Loucy (cell line): ENCODE data around the gene CYGB.

Source experiments
- H2AFZ ChIP-seq: fragments of 200-600 bp; sonication (generic); 2 replicates; pipeline ENCODE4 v1.6.0; 2016; ENCODE audit warnings: antibody characterized with exemption, mild to moderate bottlenecking, low read length, moderate library complexity
- H3F3A ChIP-seq: fragments of 200-600 bp; 2 replicates; pipeline ENCODE4 v1.6.0; 2016; ENCODE audit warnings: antibody characterized with exemption, low read depth, mild to moderate bottlenecking
- H3K27me3 ChIP-seq: fragments of 200-600 bp; sonication (generic); 2 replicates; pipeline ENCODE4 v1.6.1; 2014; ENCODE audit warnings: low read length, mild to moderate bottlenecking; ENCODE audit not compliant: insufficient read depth, poor library complexity, severe bottlenecking
- H3K36me3 ChIP-seq: fragments of 200-600 bp; sonication (generic); 2 replicates; pipeline ENCODE4 v1.6.1; 2016; ENCODE audit warnings: low read length; ENCODE audit not compliant: insufficient read depth
- H3K4me1 ChIP-seq: fragments of 200-600 bp; sonication (generic); 2 replicates; pipeline ENCODE4 v1.5.1; 2014; ENCODE audit warnings: low read length, mild to moderate bottlenecking; ENCODE audit not compliant: insufficient read depth, poor library complexity, severe bottlenecking
- H3K4me2 ChIP-seq: fragments of 200-600 bp; sonication (generic); 2 replicates; pipeline ENCODE4 v1.6.0; 2014; ENCODE audit warnings: antibody characterized with exemption, low read length, low read depth, mild to moderate bottlenecking; ENCODE audit not compliant: poor library complexity, severe bottlenecking
- H3K4me3 ChIP-seq: fragments of 200-600 bp; sonication (generic); 2 replicates; pipeline ENCODE4 v1.5.1; 2014; ENCODE audit warnings: low read length, mild to moderate bottlenecking, mixed read lengths; ENCODE audit not compliant: poor library complexity, severe bottlenecking
- H3K79me2 ChIP-seq: fragments of 200-600 bp; sonication (generic); 2 replicates; pipeline ENCODE4 v1.6.1; 2014; ENCODE audit warnings: low read length; ENCODE audit not compliant: insufficient read depth
- H3K9ac ChIP-seq: fragments of 200-600 bp; sonication (generic); 2 replicates; pipeline ENCODE4 v1.6.0; 2014; ENCODE audit warnings: mild to moderate bottlenecking, low read depth, low read length, moderate library complexity; ENCODE audit not compliant: poor library complexity, severe bottlenecking
- H3K9me2 ChIP-seq: fragments of 200-600 bp; sonication (generic); replicated peaks from 2 replicates; pipeline ENCODE4 v1.6.1; 2016; ENCODE audit warnings: low read depth, low read length, mixed read lengths
- H3K9me3 ChIP-seq: fragments of 200-600 bp; sonication (generic); 2 replicates; pipeline ENCODE4 v1.6.1; 2014; ENCODE audit warnings: mild to moderate bottlenecking, antibody characterized with exemption, low read length, low read depth; ENCODE audit not compliant: insufficient read depth
- H4K20me1 ChIP-seq: fragments of 200-600 bp; sonication (generic); 2 replicates; pipeline ENCODE4 v1.6.0; 2014; ENCODE audit warnings: antibody characterized with exemption, low read length, mild to moderate bottlenecking; ENCODE audit not compliant: insufficient read depth, poor library complexity, severe bottlenecking
- EZH2phosphoT487 ChIP-seq: fragments of 200-600 bp; IDR thresholded peaks from 2 replicates; pipeline ENCODE4 v1.6.1; 2018; ENCODE audit warnings: antibody characterized with exemption, mild to moderate bottlenecking, moderate library complexity, borderline replicate concordance
- TF ChIP-seq, protein P1 (sequence below): fragments of 200-600 bp; sonication (generic); conservative IDR thresholded peaks from 2 replicates; pipeline ENCODE4 v1.5.1; 2014; ENCODE audit warnings: mild to moderate bottlenecking, antibody characterized with exemption, low read length

CYGB gene

DNA sequence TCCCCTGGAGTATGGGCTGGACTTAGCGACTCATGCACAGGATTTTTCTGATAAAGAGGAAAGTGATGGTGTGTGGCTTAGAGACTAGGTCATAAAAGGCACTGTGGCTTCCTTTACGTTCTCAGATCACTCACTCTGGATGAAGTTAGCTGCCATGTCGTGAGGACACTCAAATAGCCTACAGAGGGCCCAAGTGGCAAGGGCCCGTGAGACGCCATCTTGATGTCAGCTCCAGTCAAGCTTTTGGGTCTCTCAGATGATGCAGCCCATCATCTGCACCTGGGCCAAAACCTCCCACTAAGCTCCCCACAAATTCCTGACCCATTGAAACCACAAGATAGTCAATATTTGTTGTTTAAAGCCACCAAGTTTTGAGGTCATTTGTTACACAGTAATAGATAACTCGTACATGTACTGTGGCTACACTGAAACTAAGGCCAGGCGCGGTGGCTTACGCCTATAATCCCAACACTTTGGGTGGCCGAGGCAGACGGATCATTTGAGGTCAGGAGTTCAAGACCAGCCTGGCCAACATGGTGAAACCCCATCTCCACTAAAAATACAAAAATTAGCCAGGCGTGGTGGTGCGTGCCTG, 33.5 kb upstream of the CYGB start:
- Histone ChIP-seq H3K36me3 (no peaks in the 10 kb centered on the region; the same call in 1 of the 2 replicates), H3K4me2 (no peak overlapping the region), H2AFZ (no peak overlapping the region), H4K20me1 (peaks cover 17% of the 10 kb centered on the region), H3K79me2 (peaks cover 7% of the 10 kb centered on the region; the same call in 1 of the 2 replicates), H3K9me2 (no peaks in the 10 kb centered on the region), H3K9ac (no peak overlapping the region), H3K9me3 (no peaks in the 10 kb centered on the region), H3F3A (no peaks in the 10 kb centered on the region), H3K27me3 (no peaks in the 10 kb centered on the region), H3K4me1 (peaks cover 5% of the 10 kb centered on the region), H3K4me3 (no peak overlapping the region)
- no peak for TF ChIP-seq EZH2phosphoT487
- TF ChIP-seq, protein P1, sequence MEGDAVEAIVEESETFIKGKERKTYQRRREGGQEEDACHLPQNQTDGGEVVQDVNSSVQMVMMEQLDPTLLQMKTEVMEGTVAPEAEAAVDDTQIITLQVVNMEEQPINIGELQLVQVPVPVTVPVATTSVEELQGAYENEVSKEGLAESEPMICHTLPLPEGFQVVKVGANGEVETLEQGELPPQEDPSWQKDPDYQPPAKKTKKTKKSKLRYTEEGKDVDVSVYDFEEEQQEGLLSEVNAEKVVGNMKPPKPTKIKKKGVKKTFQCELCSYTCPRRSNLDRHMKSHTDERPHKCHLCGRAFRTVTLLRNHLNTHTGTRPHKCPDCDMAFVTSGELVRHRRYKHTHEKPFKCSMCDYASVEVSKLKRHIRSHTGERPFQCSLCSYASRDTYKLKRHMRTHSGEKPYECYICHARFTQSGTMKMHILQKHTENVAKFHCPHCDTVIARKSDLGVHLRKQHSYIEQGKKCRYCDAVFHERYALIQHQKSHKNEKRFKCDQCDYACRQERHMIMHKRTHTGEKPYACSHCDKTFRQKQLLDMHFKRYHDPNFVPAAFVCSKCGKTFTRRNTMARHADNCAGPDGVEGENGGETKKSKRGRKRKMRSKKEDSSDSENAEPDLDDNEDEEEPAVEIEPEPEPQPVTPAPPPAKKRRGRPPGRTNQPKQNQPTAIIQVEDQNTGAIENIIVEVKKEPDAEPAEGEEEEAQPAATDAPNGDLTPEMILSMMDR = no peak

DNA sequence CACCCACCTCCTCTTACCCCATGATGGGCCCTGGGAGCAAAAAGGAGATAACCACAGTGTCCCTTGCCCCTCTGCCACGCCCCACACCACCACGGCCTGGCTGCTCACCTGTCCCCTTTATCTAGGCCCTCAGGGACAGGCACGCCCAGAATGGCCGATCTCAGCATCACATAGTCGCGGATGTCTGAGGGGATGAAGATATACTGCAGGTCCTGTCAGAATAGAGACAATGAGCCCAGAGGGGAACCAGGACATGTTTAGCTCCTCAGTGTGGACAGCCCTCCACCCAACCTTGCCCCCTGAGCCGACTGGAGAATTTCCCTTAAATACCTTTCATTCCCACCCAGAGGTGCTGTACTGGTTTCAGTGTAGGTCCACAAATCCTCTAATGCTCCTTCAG, 32.9 kb upstream of the CYGB start:
- Histone ChIP-seq H2AFZ (no peak overlapping the region), H3K27me3 (no peaks in the 10 kb centered on the region), H3K9me2 (no peaks in the 10 kb centered on the region), H3K4me3 (no peak overlapping the region), H3K9me3 (no peaks in the 10 kb centered on the region), H3K4me1 (peaks cover 8% of the 10 kb centered on the region), H3K9ac (no peak overlapping the region), H3K4me2 (no peak overlapping the region), H3K79me2 (peaks cover 12% of the 10 kb centered on the region; the same call in 1 of the 2 replicates), H3F3A (no peaks in the 10 kb centered on the region), H3K36me3 (peaks cover 3% of the 10 kb centered on the region; the same call in 1 of the 2 replicates), H4K20me1 (peaks cover 22% of the 10 kb centered on the region)
- TF ChIP-seq, protein P1 = no peak
- TF ChIP-seq EZH2phosphoT487 = no peak

DNA sequence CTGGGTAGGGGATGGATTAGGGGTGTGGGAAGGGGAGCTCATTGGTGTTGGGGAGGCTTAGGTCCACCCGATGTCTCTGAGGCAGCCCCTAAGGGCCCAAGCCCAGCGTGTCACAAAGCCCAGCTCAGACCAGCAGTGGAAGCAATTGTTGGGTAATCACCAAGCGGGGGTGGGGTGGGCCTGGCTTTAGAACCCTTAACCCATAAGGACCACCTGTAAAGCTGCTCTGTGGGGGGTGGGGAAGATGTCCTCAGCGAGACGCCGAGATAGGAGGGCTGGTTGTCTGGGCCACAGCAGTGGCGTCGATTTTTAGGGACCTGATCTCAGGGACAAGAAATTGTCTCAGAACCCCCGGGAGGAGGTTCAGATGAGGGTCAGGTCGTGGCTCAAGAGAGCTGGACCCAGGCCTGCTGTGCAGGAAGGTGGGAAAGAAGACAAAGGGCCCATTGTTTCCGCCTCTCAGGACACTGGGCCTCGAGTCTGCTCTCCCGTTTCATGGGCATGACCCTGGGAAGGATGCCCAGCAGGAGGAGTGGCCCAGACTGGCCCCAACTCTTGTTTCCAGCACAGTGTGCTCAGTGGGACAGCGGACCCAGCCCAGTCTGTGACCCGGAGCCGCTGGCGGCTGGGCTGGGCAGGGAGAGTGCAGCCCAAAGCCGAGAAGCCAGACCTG, 32.2 kb upstream of the CYGB start:
- H4K20me1 ChIP-seq = peaks cover 30% of the 10 kb centered on the region
- no peaks in the 10 kb centered on the region for H3K27me3 ChIP-seq

More for the DNA sequence above, 32.2 kb upstream of the CYGB start:
- Histone ChIP-seq H3K9ac (no peak overlapping the region), H3K36me3 (peaks cover 10% of the 10 kb centered on the region; the same call in 1 of the 2 replicates), H3K9me3 (no peaks in the 10 kb centered on the region), H3F3A (no peaks in the 10 kb centered on the region), H3K4me3 (no peak overlapping the region), H3K9me2 (no peaks in the 10 kb centered on the region), H2AFZ (no peak overlapping the region), H3K4me2 (no peak overlapping the region), H3K4me1 (peaks cover 9% of the 10 kb centered on the region), H3K79me2 (peaks cover 18% of the 10 kb centered on the region; the same call in 1 of the 2 replicates)
- TF ChIP-seq EZH2phosphoT487 = no peak
- TF ChIP-seq, protein P1 = no peak
